GM21526 (cell line): ENCODE data around the gene ATG14.

Experiments used
- ATAC-seq: cut with Tn5 transposase; IDR thresholded peaks from one replicate; pipeline ENCODE4 v1.9.1; 2021; ENCODE audit warnings: moderate library complexity; ENCODE audit not compliant: unreplicated experiment, low FRiP score

Gene ATG14

DNA sequence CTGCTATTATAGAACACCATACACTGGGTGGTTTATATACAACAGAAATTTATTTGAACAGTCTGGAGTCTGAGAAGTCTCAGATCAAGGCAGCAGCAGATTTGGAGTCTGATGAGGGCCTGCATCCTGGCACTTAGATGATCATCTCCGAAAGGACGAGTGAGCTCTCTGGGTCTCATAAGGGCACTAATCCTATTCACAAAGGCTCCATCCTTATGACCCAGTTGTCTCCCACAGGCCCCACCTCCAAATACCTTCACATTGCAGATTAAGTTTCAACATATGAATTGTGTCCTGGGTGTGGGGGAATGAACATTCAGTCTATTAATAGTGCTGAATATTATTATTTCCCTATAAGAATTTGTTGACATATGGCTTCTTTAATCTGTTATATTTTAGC lies 86.8 kb downstream of the ATG14 start:
- ATAC-seq, result no peak

- ATAC-seq, result no peak
These were observed 87.7 kb downstream of the ATG14 start for GRCh38 chr14:55323910-55324309.

DNA sequence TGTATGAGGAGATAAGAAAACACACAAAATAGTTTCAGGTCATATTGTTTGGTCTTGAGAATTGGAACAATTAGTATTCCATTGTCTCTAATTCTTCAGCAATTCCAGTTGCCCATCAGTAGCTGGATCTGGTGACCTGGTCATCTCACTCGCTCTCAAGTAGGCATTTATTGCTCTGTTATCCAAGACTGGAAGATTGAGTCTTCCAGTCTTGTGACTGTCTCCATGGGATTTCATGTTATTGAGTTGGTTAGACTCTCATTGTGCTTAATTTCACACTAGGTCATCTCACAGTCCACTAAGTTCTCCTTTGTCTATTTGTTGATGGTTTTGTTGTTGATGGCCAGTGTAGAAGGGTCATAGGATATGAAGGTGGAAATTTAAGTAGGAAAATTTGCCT lies 92.9 kb downstream of the ATG14 start:
- ATAC-seq, result no peak

DNA sequence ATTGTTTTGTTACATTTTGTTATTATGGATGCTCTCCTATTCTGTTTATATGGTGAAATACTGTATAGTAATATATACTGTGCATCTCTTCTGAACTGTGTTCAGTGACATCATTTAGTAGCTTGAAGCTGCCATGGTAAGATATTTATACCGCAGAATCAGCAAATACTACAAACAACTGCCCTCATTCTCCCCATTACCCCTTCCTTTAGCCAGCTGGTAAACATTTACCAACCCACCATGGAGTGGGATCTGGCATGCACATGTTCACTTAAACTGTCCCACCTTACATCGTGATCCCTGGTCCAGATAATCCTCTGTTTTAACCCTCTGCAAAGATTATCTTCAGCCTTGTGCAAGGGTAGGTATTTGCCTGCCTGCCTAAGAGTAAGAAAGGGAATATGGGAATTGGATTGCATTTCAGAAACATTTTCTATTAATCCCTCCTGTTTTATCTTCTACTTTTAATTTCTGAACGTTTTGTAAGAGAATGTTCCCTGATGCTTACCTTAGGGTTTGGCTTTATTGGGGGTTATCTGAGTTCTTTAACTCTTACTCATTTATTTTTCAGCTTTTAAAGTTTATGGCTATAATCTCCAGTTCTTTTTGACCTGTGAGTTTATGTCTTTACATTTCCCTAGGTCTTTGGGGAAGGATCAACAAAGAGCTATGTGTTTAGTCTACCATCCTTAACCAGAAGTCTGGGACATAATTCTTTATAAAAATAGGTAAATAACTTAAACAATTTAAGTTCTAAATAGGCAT lies 93.9 kb downstream of the ATG14 start:
- ATAC-seq, result no peak

GRCh38 chr14:55316564-55316963 lies 95.1 kb downstream of the ATG14 start:
- ATAC-seq, result no peak
